Fibroblast of mammary gland (primary cell): ENCODE data around the gene SERPINB8.

Experiments used
- DNase-seq: peaks from one replicate; pipeline ENCODE4 v3.0.0-alpha.2; 2010; ENCODE audit warnings: low read depth
- H3K4me3 ChIP-seq: 2 replicates; pipeline ENCODE4 v1.5.1; 2011; ENCODE audit warnings: low read depth, mild to moderate bottlenecking, low read length, moderate library complexity; ENCODE audit not compliant: control insufficient read depth
- TF ChIP-seq, protein P1 (sequence below): conservative IDR thresholded peaks from 2 replicates; pipeline ENCODE4 v1.5.1; 2011; ENCODE audit warnings: low read depth, low read length, inconsistent platforms; ENCODE audit not compliant: control insufficient read depth, insufficient read depth

The SERPINB8 gene

DNA sequence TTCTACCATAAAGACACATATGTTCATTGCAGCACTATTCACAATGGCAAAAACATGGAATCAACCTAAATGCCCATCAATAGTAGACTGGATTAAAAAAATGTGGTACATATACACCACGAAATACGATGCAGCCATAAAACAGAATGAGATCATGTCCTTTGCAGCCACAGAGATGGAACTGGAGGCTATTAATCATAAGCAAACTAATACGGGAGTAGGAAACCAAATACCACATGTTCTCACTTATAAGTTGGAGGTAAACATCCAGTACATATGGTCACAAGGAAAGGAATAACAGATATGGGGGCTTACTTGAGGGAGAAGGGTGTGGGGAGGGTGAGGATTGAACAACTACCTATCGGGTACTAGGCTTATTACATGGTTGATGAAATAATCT lies 13.1 kb upstream of the SERPINB8 start:
- TF ChIP-seq, protein P1, sequence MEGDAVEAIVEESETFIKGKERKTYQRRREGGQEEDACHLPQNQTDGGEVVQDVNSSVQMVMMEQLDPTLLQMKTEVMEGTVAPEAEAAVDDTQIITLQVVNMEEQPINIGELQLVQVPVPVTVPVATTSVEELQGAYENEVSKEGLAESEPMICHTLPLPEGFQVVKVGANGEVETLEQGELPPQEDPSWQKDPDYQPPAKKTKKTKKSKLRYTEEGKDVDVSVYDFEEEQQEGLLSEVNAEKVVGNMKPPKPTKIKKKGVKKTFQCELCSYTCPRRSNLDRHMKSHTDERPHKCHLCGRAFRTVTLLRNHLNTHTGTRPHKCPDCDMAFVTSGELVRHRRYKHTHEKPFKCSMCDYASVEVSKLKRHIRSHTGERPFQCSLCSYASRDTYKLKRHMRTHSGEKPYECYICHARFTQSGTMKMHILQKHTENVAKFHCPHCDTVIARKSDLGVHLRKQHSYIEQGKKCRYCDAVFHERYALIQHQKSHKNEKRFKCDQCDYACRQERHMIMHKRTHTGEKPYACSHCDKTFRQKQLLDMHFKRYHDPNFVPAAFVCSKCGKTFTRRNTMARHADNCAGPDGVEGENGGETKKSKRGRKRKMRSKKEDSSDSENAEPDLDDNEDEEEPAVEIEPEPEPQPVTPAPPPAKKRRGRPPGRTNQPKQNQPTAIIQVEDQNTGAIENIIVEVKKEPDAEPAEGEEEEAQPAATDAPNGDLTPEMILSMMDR, result no peak

DNA sequence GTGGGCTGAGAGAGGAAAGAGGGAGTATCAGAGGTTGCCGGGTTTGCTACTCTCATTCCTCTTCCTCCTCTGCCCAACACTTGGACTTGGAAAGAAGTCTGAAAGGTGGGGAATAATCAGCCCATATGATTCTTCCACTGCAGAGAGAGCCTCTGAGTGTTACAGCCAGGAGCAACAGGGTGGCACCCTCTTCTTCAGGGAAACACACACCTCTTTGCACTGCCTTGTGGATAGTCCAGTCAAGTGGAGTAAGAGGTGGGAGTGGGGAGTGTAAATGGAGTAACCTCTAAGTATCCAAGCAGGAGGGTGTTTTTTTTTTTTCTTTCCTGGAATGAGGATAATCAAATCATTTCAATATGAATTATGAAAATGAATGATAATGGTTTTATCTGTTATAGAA lies 9.0 kb upstream of the SERPINB8 start:
- DNase-seq, result no peak
- TF ChIP-seq, protein P1, result no peak
- H3K4me3 ChIP-seq, result no peak overlapping the region

More for the DNA sequence above, 13.1 kb upstream of the SERPINB8 start:
- H3K4me3 ChIP-seq, result no peak overlapping the region
- DNase-seq, result peak; percentile 71

DNA sequence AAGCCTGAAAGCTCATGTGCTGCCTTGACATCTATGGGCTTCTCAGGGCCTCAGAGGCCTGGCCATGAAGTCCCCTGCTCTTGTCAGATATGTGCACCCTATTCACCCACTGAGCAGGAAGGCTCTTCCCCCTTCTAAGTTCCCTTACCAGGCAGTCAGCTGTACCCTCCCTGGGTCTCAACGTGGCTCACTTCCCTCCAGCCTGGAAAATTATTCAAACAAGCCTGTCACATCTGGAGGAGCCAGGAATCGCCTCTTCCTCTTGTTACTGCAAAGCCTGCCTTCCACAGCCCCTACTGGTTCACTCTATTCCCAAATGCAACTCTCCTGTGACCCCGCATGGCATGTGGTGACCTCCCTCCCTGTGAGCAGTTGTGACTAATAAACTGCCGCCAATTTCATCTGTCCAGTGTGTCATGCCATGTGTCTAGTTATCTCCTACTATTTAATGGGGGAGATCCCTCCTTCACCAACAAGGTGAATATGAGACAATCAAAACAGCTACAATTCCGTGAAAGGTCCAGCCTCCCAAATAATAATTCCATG lies 8.4 kb upstream of the SERPINB8 start:
- H3K4me3 ChIP-seq, result no peak overlapping the region
- TF ChIP-seq, protein P1, result no peak
- DNase-seq, result no peak

DNA sequence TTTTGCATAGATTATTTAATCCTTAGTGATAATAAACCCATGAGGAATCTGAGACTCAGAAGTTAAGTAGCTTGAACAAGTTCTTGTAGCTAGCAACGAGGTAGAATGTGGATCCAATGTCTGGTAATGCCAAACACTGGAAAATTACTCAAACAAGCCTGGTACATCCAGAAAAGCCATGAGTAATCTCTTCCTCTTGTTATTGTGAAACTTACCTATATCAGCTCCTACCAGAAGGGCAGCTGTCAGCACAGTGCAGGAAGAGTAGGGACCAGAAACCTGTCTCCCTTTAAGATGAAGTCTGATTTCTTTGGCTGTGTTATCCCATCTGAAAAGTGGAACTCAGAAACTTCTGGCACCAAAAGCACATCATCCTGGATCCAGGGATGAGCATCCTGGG lies 7.7 kb upstream of the SERPINB8 start:
- TF ChIP-seq, protein P1, result no peak
- no peak overlapping the region for H3K4me3 ChIP-seq
- DNase-seq, result no peak

DNA sequence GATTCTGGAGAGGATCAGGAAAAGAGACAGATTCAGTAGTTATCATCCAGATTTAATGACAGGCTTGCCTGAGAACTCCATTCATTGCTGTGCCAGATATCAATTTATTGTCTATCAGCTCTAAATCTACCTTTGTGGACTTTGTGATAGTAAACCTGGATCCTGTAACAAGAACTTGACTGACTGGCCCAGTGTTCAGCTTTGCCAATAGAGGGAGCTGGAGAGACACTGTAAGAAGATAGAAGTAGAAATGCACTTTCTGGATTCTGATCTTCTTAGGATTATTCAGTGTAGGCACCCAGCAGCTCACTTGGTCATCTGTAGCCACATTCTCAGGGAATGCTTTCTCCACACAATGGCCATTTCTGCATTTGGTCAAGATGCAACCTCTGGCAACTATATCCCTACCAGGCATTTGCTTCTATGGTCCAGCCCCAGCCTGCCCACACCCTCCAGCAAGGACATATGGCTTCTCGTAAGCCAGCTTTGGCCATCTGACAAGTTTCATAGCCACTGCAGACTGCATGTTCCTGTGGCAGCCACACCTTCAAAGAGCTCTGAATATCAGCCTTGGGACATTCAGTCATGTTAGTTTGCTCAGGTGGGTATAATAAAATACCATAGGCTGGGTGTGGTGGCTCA lies 6.1 kb upstream of the SERPINB8 start:
- peak; percentile 73 for DNase-seq
- H3K4me3 ChIP-seq, result no peak overlapping the region
- TF ChIP-seq, protein P1, result peak; percentile 98

DNA sequence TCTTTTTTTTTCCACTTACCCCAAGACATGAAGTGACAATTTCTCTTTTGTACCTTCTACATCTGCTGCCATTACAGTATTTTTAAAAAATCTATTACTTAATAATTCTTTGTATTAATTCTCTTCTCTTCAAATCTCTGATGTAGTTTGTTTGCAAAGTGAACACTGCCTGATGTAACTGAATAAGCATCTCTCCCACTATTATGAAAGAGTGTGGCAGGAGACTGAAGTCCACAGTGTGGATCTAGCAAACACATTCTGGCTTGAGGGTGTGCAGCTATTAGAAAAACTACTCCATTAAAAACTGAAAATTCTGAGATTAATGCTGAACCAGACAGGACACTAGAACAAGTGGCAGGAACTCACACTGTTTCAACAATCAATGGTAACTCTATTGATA lies 5.0 kb upstream of the SERPINB8 start:
- TF ChIP-seq, protein P1, result no peak
- no peak for DNase-seq
- no peak overlapping the region for H3K4me3 ChIP-seq
